ENCODE results near the gene ARHGAP23.
A peak's percentile ranks its signal among the peaks of the same experiment; 100 is the strongest.
"Not testable (repeated sequence)": the region's sequence is repeated elsewhere in the genome, so short reads cannot be mapped to it uniquely, and the experiment has no call there.

ARHGAP23 gene

GRCh38 chr17:38492067-38493040 is 64.1 kb downstream of the ARHGAP23 start:
- not testable (repeated sequence) for H3K27me3 ChIP-seq (ENCODE audit: insufficient read depth, poor library complexity, severe bottlenecking); H3K4me1 ChIP-seq (ENCODE audit: insufficient read depth, poor library complexity, severe bottlenecking); H3K9me3 ChIP-seq (ENCODE audit: severe bottlenecking); DNase-seq (ENCODE audit: low spot score); H3K27ac ChIP-seq (ENCODE audit: poor library complexity, severe bottlenecking); H3K4me3 ChIP-seq (ENCODE audit: severe bottlenecking)
- H3K36me3 ChIP-seq (ENCODE audit: low read depth) = peaks cover 67% of the 10 kb centered on the region
- ATAC-seq (ENCODE audit: low read depth) = peak; percentile 81
- peak; percentile 71 for TF ChIP-seq CTCF (IDR thresholded peaks at IDR 0.05; ENCODE audit: poor library complexity, severe bottlenecking)

GRCh38 chr17:38494152-38494551 is 65.9 kb downstream of the ARHGAP23 start:
- not testable (repeated sequence) for H3K27me3 ChIP-seq (ENCODE audit: insufficient read depth, poor library complexity, severe bottlenecking); H3K9me3 ChIP-seq (ENCODE audit: severe bottlenecking); H3K27ac ChIP-seq (ENCODE audit: poor library complexity, severe bottlenecking); H3K4me3 ChIP-seq (ENCODE audit: severe bottlenecking); DNase-seq (ENCODE audit: low spot score); H3K4me1 ChIP-seq (ENCODE audit: insufficient read depth, poor library complexity, severe bottlenecking); ATAC-seq (ENCODE audit: low read depth)
- H3K36me3 ChIP-seq (ENCODE audit: low read depth) = peaks cover 61% of the 10 kb centered on the region

GRCh38 chr17:38497656-38498055 is 69.4 kb downstream of the ARHGAP23 start:
- H3K27me3 ChIP-seq (ENCODE audit: insufficient read depth, poor library complexity, severe bottlenecking); H3K27ac ChIP-seq (ENCODE audit: poor library complexity, severe bottlenecking); DNase-seq (ENCODE audit: low spot score); H3K9me3 ChIP-seq (ENCODE audit: severe bottlenecking); H3K4me3 ChIP-seq (ENCODE audit: severe bottlenecking); H3K4me1 ChIP-seq (ENCODE audit: insufficient read depth, poor library complexity, severe bottlenecking); ATAC-seq (ENCODE audit: low read depth): not testable (repeated sequence)
- H3K36me3 ChIP-seq (ENCODE audit: low read depth) = peaks cover 69% of the 10 kb centered on the region

- no peaks in the 10 kb centered on the region for H3K9me3 ChIP-seq (ENCODE audit: severe bottlenecking)
- no peak for DNase-seq (ENCODE audit: low spot score)
- peaks cover 63% of the 10 kb centered on the region for H3K36me3 ChIP-seq (ENCODE audit: low read depth)
- no peak overlapping the region for H3K4me3 ChIP-seq (ENCODE audit: severe bottlenecking)
- no peaks in the 10 kb centered on the region for H3K27me3 ChIP-seq (ENCODE audit: insufficient read depth, poor library complexity, severe bottlenecking)
- H3K27ac ChIP-seq (ENCODE audit: poor library complexity, severe bottlenecking) = no peak overlapping the region
- TF ChIP-seq CTCF (IDR thresholded peaks at IDR 0.05; ENCODE audit: poor library complexity, severe bottlenecking) = no peak
- ATAC-seq (ENCODE audit: low read depth) = no peak
- H3K4me1 ChIP-seq (ENCODE audit: insufficient read depth, poor library complexity, severe bottlenecking) = no peaks in the 10 kb centered on the region
Observed at GRCh38 chr17:38498353-38498752, 70.1 kb downstream of the ARHGAP23 start.

GRCh38 chr17:38499230-38499629 is 71.0 kb downstream of the ARHGAP23 start:
- not testable (repeated sequence) for H3K27me3 ChIP-seq (ENCODE audit: insufficient read depth, poor library complexity, severe bottlenecking); H3K9me3 ChIP-seq (ENCODE audit: severe bottlenecking); H3K4me3 ChIP-seq (ENCODE audit: severe bottlenecking); H3K27ac ChIP-seq (ENCODE audit: poor library complexity, severe bottlenecking); ATAC-seq (ENCODE audit: low read depth); H3K4me1 ChIP-seq (ENCODE audit: insufficient read depth, poor library complexity, severe bottlenecking); DNase-seq (ENCODE audit: low spot score)
- H3K36me3 ChIP-seq (ENCODE audit: low read depth) = peaks cover 61% of the 10 kb centered on the region

GRCh38 chr17:38501718-38502117 is 73.5 kb downstream of the ARHGAP23 start:
- ATAC-seq (ENCODE audit: low read depth); H3K4me1 ChIP-seq (ENCODE audit: insufficient read depth, poor library complexity, severe bottlenecking): not testable (repeated sequence)
- peaks cover 57% of the 10 kb centered on the region for H3K36me3 ChIP-seq (ENCODE audit: low read depth)

GRCh38 chr17:38503286-38503913 is 75.1 kb downstream of the ARHGAP23 start:
- ATAC-seq (ENCODE audit: low read depth); H3K27ac ChIP-seq (ENCODE audit: poor library complexity, severe bottlenecking); DNase-seq (ENCODE audit: low spot score); H3K9me3 ChIP-seq (ENCODE audit: severe bottlenecking); H3K27me3 ChIP-seq (ENCODE audit: insufficient read depth, poor library complexity, severe bottlenecking); H3K4me1 ChIP-seq (ENCODE audit: insufficient read depth, poor library complexity, severe bottlenecking); H3K4me3 ChIP-seq (ENCODE audit: severe bottlenecking): not testable (repeated sequence)
- peaks cover 62% of the 10 kb centered on the region for H3K36me3 ChIP-seq (ENCODE audit: low read depth)

More at GRCh38 chr17:38501718-38502117, 73.5 kb downstream of the ARHGAP23 start:
- not testable (repeated sequence) for H3K4me3 ChIP-seq (ENCODE audit: severe bottlenecking); DNase-seq (ENCODE audit: low spot score); H3K27me3 ChIP-seq (ENCODE audit: insufficient read depth, poor library complexity, severe bottlenecking); H3K27ac ChIP-seq (ENCODE audit: poor library complexity, severe bottlenecking); H3K9me3 ChIP-seq (ENCODE audit: severe bottlenecking)
